Hematopoietic multipotent progenitor cell treated with erythropoietin and hydrocortisone succinate and interleukin-3 and kit ligand, for 17 days (in vitro differentiated cells): ENCODE results near the gene ABI3BP.

Experiments used
- DNase-seq: peaks from one replicate; pipeline ENCODE4 v3.0.0-alpha.2; 2015; ENCODE audit warnings: low spot score

ABI3BP gene

GRCh38 chr3:100831629-100832028 lies 161.6 kb downstream of the ABI3BP start:
- DNase-seq = no peak

- no peak for DNase-seq
Observed at GRCh38 chr3:100830931-100831330, 162.3 kb downstream of the ABI3BP start.

GRCh38 chr3:100825574-100825973 lies 167.6 kb downstream of the ABI3BP start:
- no peak for DNase-seq

GRCh38 chr3:100815583-100815982 lies 177.6 kb downstream of the ABI3BP start:
- DNase-seq = no peak

- no peak for DNase-seq
Observed at GRCh38 chr3:100813828-100814227, 179.4 kb downstream of the ABI3BP start.

- no peak for DNase-seq
Observed at GRCh38 chr3:100811779-100812507, 181.3 kb downstream of the ABI3BP start.

- DNase-seq = no peak
Observed at GRCh38 chr3:100810671-100811070, 182.6 kb downstream of the ABI3BP start.

- no peak for DNase-seq
Observed at GRCh38 chr3:100804631-100805030, 188.6 kb downstream of the ABI3BP start.

GRCh38 chr3:100803711-100804110 lies 189.5 kb downstream of the ABI3BP start:
- DNase-seq = no peak

GRCh38 chr3:100802126-100802525 lies 191.1 kb downstream of the ABI3BP start:
- no peak for DNase-seq

GRCh38 chr3:100798012-100798411 lies 195.2 kb downstream of the ABI3BP start:
- no peak for DNase-seq

GRCh38 chr3:100796556-100796955 lies 196.7 kb downstream of the ABI3BP start:
- no peak for DNase-seq

GRCh38 chr3:100789579-100789978 lies 203.6 kb downstream of the ABI3BP start:
- no peak for DNase-seq

- DNase-seq = no peak
Observed at GRCh38 chr3:100783619-100784018, 209.6 kb downstream of the ABI3BP start.

- no peak for DNase-seq
Observed at GRCh38 chr3:100782906-100783305, 210.3 kb downstream of the ABI3BP start.

- DNase-seq = no peak
Observed at GRCh38 chr3:100782348-100782747, 210.9 kb downstream of the ABI3BP start.

GRCh38 chr3:100781301-100781700 lies 211.9 kb downstream of the ABI3BP start:
- DNase-seq = no peak

- no peak for DNase-seq
Observed at GRCh38 chr3:100780071-100780622, 213.1 kb downstream of the ABI3BP start.

GRCh38 chr3:100779480-100779879 lies 213.7 kb downstream of the ABI3BP start:
- no peak for DNase-seq

GRCh38 chr3:100777271-100777670 lies 215.9 kb downstream of the ABI3BP start:
- DNase-seq = no peak

- no peak for DNase-seq
Observed at GRCh38 chr3:100776746-100777145, 216.5 kb downstream of the ABI3BP start.

GRCh38 chr3:100776097-100776729 lies 217.0 kb downstream of the ABI3BP start:
- DNase-seq = no peak

- no peak for DNase-seq
Observed at GRCh38 chr3:100775669-100776068, 217.6 kb downstream of the ABI3BP start.

GRCh38 chr3:100775226-100775625 lies 218.0 kb downstream of the ABI3BP start:
- DNase-seq = no peak
